GM23338 (cell line): ENCODE results near the gene PEX10.

ENCODE experiments used
- CREB1 ChIP-seq: fragments of 250-450 bp; sonication (Bioruptor Pico); IDR thresholded peaks from 2 replicates; pipeline ENCODE4 v1.5.0; 2020; ENCODE audit warnings: low read depth, mild to moderate bottlenecking, moderate library complexity
- CTCF ChIP-seq, 2 experiments: fragments of 200-600 bp in 1 of 2; sonication (generic) in 1 of 2; conservative IDR thresholded peaks; 2 replicates each; pipeline versions ENCODE4 v1.5.1 to v1.6.1; 2016 to 2017; ENCODE audit warnings: antibody characterized with exemption in 2 of 2, low read depth in 2 of 2, mild to moderate bottlenecking in 2 of 2, moderate library complexity in 1 of 2
- EZH2phosphoT487 ChIP-seq: fragments of 200-600 bp; sonication (generic); IDR thresholded peaks from one replicate; pipeline ENCODE4 v1.8.1; 2018; ENCODE audit warnings: antibody characterized with exemption; ENCODE audit not compliant: unreplicated experiment

DNA sequence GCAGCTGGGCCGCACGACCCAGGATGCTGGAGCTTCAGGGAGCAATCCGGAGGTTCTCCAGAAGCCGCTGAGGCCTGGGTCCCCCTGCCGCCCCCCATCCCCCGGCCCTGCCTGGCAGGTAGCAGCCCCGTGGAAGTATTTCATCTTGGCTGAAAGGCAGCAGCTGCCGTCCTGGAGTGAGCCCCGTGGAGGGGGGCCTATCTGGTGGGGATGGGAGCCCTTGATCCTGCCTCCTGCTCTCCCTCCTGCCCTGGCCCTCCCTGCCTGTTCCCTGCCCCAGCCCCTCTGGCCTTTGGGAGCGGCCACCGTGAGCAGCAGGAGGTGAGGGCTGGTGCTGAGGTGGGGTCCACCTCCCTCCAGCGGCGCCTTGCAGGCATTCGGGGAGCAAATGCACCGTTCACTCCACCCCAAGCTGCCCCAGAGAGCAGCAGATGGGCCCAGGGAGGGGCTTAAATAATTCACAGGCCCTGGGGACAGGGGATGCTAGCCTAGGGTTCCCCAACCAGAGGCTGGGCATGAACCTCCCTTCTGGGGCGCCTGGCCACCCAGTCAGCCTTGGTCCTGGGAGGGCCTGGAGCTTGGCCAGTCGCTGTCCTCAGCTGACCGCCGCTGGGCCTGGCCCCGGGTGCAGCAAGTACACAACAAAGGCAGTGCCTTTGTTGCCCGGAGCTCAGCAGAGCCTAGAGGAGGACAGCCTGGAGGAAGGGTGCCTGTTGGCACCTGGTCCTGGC is 40.0 kb upstream of the PEX10 start:
- no peak for TF ChIP-seq CREB1 (CRISPR knock-in tag)
- TF ChIP-seq EZH2phosphoT487: no peak
- TF ChIP-seq CTCF (conservative IDR thresholded peaks at IDR 0.05; ENCODE audit: low read depth in 2 of 2): no peak
